PFSK-1 (cell line): ENCODE measurements around the gene ABCC10.

ENCODE experiments used
- FOXP2 ChIP-seq: optimal IDR thresholded peaks from 2 replicates; pipeline ENCODE3; 2011; ENCODE audit warnings: borderline replicate concordance, control low read depth, inconsistent platforms; ENCODE audit not compliant: insufficient read depth; ENCODE audit errors: extremely low read length, extremely low read depth
- POLR2AphosphoS5 ChIP-seq: IDR thresholded peaks from 2 replicates; pipeline ENCODE4 v1.6.1; 2012; ENCODE audit warnings: low read depth, mild to moderate bottlenecking, control low read depth, low read length, moderate library complexity
- SIN3A ChIP-seq: IDR thresholded peaks from 2 replicates; pipeline ENCODE4 v1.6.1; 2012; ENCODE audit warnings: mild to moderate bottlenecking, low read length, moderate library complexity, borderline replicate concordance; ENCODE audit not compliant: insufficient read depth
- TAF1 ChIP-seq: IDR thresholded peaks from 2 replicates; pipeline ENCODE4 v1.6.1; 2012; ENCODE audit warnings: low read length, control low read depth, borderline replicate concordance; ENCODE audit not compliant: insufficient read depth
- TF ChIP-seq, protein P1 (sequence below), 2 experiments: IDR thresholded peaks; 2 replicates each; pipeline versions ENCODE4 v1.6.1 to v1.8.0; 2011 to 2012; ENCODE audit warnings: low read depth in 2 of 2, low read length in 2 of 2, control low read depth in 1 of 2, inconsistent platforms in 1 of 2, mild to moderate bottlenecking in 1 of 2, moderate library complexity in 1 of 2; ENCODE audit not compliant: insufficient read depth in 1 of 2

- TF ChIP-seq POLR2AphosphoS5, result no peak
- TF ChIP-seq SIN3A, result no peak
- TF ChIP-seq TAF1, result no peak
- TF ChIP-seq, protein P1, sequence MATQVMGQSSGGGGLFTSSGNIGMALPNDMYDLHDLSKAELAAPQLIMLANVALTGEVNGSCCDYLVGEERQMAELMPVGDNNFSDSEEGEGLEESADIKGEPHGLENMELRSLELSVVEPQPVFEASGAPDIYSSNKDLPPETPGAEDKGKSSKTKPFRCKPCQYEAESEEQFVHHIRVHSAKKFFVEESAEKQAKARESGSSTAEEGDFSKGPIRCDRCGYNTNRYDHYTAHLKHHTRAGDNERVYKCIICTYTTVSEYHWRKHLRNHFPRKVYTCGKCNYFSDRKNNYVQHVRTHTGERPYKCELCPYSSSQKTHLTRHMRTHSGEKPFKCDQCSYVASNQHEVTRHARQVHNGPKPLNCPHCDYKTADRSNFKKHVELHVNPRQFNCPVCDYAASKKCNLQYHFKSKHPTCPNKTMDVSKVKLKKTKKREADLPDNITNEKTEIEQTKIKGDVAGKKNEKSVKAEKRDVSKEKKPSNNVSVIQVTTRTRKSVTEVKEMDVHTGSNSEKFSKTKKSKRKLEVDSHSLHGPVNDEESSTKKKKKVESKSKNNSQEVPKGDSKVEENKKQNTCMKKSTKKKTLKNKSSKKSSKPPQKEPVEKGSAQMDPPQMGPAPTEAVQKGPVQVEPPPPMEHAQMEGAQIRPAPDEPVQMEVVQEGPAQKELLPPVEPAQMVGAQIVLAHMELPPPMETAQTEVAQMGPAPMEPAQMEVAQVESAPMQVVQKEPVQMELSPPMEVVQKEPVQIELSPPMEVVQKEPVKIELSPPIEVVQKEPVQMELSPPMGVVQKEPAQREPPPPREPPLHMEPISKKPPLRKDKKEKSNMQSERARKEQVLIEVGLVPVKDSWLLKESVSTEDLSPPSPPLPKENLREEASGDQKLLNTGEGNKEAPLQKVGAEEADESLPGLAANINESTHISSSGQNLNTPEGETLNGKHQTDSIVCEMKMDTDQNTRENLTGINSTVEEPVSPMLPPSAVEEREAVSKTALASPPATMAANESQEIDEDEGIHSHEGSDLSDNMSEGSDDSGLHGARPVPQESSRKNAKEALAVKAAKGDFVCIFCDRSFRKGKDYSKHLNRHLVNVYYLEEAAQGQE (IDR thresholded peaks at IDR 0.05; ENCODE audit: insufficient read depth in 1 of 2, low read depth in 2 of 2, low read length in 2 of 2), result no peak
- TF ChIP-seq FOXP2, result no peak
These were observed 69.2 kb downstream of the ABCC10 start for GRCh38 chr6:43496370-43497128.
